ENCODE results near the gene HOXC12.

DNA sequence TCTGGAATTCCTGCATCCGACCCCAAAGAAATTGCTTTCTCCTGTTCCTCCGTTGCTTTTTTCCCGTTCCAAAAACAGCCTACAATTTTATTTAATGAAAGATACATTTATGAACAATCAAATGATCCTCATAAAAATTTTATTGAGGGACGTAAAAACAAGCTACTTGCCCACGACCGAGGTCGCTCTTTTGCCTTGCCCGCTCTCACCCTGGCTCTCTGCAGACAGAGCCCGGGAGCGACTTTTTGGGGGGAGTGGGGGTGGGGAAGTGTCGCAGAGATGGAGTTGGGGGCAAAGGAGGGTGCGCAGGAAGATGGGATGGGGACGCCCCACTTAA lies 44.2 kb downstream of the HOXC12 start:
- TF ChIP-seq EP300 (IDR thresholded peaks at IDR 0.05; ENCODE audit: borderline replicate concordance) (no peak), EGR1 (IDR thresholded peaks at IDR 0.05) (no peak), CREB1 (IDR thresholded peaks at IDR 0.05; ENCODE audit: low read depth) (no peak), TAF1 (IDR thresholded peaks at IDR 0.05; ENCODE audit: low read depth) (no peak), MAX (IDR thresholded peaks at IDR 0.05) (no peak), USF1 (IDR thresholded peaks at IDR 0.05) (no peak), TCF12 (IDR thresholded peaks at IDR 0.05; ENCODE audit: low read depth) (no peak), YY1 (IDR thresholded peaks at IDR 0.05; ENCODE audit: low read depth) (no peak), NFIC (IDR thresholded peaks at IDR 0.05) (no peak)
- TF ChIP-seq, protein P1, sequence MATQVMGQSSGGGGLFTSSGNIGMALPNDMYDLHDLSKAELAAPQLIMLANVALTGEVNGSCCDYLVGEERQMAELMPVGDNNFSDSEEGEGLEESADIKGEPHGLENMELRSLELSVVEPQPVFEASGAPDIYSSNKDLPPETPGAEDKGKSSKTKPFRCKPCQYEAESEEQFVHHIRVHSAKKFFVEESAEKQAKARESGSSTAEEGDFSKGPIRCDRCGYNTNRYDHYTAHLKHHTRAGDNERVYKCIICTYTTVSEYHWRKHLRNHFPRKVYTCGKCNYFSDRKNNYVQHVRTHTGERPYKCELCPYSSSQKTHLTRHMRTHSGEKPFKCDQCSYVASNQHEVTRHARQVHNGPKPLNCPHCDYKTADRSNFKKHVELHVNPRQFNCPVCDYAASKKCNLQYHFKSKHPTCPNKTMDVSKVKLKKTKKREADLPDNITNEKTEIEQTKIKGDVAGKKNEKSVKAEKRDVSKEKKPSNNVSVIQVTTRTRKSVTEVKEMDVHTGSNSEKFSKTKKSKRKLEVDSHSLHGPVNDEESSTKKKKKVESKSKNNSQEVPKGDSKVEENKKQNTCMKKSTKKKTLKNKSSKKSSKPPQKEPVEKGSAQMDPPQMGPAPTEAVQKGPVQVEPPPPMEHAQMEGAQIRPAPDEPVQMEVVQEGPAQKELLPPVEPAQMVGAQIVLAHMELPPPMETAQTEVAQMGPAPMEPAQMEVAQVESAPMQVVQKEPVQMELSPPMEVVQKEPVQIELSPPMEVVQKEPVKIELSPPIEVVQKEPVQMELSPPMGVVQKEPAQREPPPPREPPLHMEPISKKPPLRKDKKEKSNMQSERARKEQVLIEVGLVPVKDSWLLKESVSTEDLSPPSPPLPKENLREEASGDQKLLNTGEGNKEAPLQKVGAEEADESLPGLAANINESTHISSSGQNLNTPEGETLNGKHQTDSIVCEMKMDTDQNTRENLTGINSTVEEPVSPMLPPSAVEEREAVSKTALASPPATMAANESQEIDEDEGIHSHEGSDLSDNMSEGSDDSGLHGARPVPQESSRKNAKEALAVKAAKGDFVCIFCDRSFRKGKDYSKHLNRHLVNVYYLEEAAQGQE (IDR thresholded peaks at IDR 0.05; ENCODE audit: low read depth), result no peak
